A673 (cell line): Measurements from ENCODE around the gene CLASP1.
"Not testable (repeated sequence)": the region's sequence is repeated elsewhere in the genome, so short reads cannot be mapped to it uniquely, and the experiment has no call there.

Source experiments
- EZH2 ChIP-seq: fragments of 200-600 bp; sonication (generic); IDR thresholded peaks from 2 replicates; pipeline ENCODE4 v1.6.1; 2017; ENCODE audit warnings: borderline replicate concordance, low read depth, mild to moderate bottlenecking, mixed read lengths, antibody characterized with exemption, low read length; ENCODE audit not compliant: poor library complexity, severe bottlenecking
- TF ChIP-seq, protein P1 (sequence below): fragments of 300-800, 200-600 bp; sonication (generic); conservative IDR thresholded peaks from 2 replicates; pipeline ENCODE4 v1.5.1; 2017; ENCODE audit warnings: low read depth, mild to moderate bottlenecking, antibody characterized with exemption, low read length, moderate library complexity, mixed read lengths

GRCh38 chr2:121297866-121298265, 351.4 kb downstream of the CLASP1 start:
- TF ChIP-seq, protein P1, sequence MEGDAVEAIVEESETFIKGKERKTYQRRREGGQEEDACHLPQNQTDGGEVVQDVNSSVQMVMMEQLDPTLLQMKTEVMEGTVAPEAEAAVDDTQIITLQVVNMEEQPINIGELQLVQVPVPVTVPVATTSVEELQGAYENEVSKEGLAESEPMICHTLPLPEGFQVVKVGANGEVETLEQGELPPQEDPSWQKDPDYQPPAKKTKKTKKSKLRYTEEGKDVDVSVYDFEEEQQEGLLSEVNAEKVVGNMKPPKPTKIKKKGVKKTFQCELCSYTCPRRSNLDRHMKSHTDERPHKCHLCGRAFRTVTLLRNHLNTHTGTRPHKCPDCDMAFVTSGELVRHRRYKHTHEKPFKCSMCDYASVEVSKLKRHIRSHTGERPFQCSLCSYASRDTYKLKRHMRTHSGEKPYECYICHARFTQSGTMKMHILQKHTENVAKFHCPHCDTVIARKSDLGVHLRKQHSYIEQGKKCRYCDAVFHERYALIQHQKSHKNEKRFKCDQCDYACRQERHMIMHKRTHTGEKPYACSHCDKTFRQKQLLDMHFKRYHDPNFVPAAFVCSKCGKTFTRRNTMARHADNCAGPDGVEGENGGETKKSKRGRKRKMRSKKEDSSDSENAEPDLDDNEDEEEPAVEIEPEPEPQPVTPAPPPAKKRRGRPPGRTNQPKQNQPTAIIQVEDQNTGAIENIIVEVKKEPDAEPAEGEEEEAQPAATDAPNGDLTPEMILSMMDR = not testable (repeated sequence)
- TF ChIP-seq EZH2 = not testable (repeated sequence)
